GM18858 (cell line): ENCODE results near the gene PPP6R1.
A peak's percentile ranks its signal among the peaks of the same experiment; 100 is the strongest.

Experiments used
- ATAC-seq: cut with Tn5 transposase; IDR thresholded peaks from one replicate; pipeline ENCODE4 v1.9.1; 2021; ENCODE audit not compliant: unreplicated experiment

The PPP6R1 gene

GRCh38 chr19:55258828-55259539 lies at the start of gene PPP6R1:
Gene PPP6R1, minus strand, starts transcription at chr19:55259017. Its CDS starts 11,914 bp downstream, at chr19:55247103.
- peak; percentile 57 for ATAC-seq

GRCh38 chr19:55308281-55308680 lies 49.5 kb upstream of the PPP6R1 start:
- ATAC-seq, result no peak

GRCh38 chr19:55306712-55307111 lies 47.9 kb upstream of the PPP6R1 start:
- ATAC-seq, result no peak

- no peak for ATAC-seq
These were observed 47.3 kb upstream of the PPP6R1 start for GRCh38 chr19:55305983-55306562.

- no peak for ATAC-seq
These were observed 46.7 kb upstream of the PPP6R1 start for GRCh38 chr19:55305491-55305890.

- no peak for ATAC-seq
These were observed 46.2 kb upstream of the PPP6R1 start for GRCh38 chr19:55304980-55305379.

- ATAC-seq, result no peak
These were observed 45.6 kb upstream of the PPP6R1 start for GRCh38 chr19:55304279-55304978.

GRCh38 chr19:55303477-55303876 lies 44.7 kb upstream of the PPP6R1 start:
- ATAC-seq, result no peak

- no peak for ATAC-seq
These were observed 43.5 kb upstream of the PPP6R1 start for GRCh38 chr19:55302318-55302703.

GRCh38 chr19:55301459-55302317 lies 42.9 kb upstream of the PPP6R1 start:
- ATAC-seq, result peak; percentile 55

GRCh38 chr19:55300886-55301458 lies 42.2 kb upstream of the PPP6R1 start:
- no peak for ATAC-seq

- no peak for ATAC-seq
These were observed 41.2 kb upstream of the PPP6R1 start for GRCh38 chr19:55299991-55300390.

GRCh38 chr19:55297267-55297666 lies 38.5 kb upstream of the PPP6R1 start:
- ATAC-seq, result no peak

GRCh38 chr19:55289117-55289796 lies 30.4 kb upstream of the PPP6R1 start:
- no peak for ATAC-seq

GRCh38 chr19:55287361-55288079 lies 28.7 kb upstream of the PPP6R1 start:
- no peak for ATAC-seq

- no peak for ATAC-seq
These were observed 26.5 kb upstream of the PPP6R1 start for GRCh38 chr19:55285229-55285890.

GRCh38 chr19:55284405-55285058 lies 25.7 kb upstream of the PPP6R1 start:
- ATAC-seq, result no peak

GRCh38 chr19:55283548-55284377 lies 24.9 kb upstream of the PPP6R1 start, which contains the start of gene BRSK1:
Gene BRSK1, plus strand, starts transcription at chr19:55283997. Its CDS starts 446 bp downstream, at chr19:55284443.
- no peak for ATAC-seq
